HG03280 (cell line): ENCODE results near the gene CLDN5.

Experiments
- ATAC-seq: cut with Tn5 transposase; IDR thresholded peaks from one replicate; pipeline ENCODE4 v1.9.1; 2021; ENCODE audit warnings: mild to moderate bottlenecking, moderate library complexity; ENCODE audit not compliant: unreplicated experiment

CLDN5 gene

DNA sequence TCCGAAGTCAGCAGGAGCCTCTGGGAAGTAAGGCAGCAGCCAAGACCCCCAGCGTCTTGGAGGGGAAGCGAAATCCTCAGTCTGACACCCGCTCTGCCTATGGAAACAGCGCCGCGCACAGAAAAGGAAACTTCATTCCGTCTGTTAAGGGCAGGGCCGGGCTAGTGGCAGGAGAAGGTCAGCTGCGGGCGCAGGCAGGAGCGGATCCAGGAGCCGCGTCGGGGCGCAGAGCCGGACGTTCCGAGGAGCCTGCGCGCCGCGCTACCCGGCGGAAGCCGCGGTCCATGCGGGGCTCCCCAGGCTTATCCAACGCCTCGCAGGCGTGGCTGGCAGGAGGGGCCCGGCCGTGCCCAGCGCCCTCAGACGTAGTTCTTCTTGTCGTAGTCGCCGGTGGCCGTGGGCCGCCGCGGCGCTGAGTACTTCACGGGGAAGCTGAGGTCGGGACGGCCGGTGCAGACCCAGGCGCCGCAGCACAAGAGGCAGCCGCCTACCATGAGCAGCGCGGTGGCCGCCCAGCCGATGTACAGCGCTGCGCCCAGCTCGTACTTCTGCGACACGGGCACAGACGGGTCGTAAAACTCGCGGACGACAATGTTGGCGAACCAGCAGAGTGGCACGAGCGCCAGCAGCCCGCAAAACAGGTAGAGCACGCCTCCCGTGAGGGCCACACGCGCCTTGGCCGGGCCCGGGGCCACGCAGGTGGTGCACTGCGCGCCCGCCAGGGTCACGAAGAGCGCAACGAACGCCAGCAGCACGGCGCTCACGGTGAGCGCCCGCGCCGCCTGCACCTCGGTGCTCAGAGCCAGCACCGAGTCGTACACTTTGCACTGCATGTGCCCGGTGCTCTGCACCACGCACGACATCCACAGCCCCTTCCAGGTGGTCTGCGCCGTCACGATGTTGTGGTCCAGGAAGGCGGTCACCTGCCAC lies 705 bp downstream of the CLDN5 start:
- no peak for ATAC-seq

DNA sequence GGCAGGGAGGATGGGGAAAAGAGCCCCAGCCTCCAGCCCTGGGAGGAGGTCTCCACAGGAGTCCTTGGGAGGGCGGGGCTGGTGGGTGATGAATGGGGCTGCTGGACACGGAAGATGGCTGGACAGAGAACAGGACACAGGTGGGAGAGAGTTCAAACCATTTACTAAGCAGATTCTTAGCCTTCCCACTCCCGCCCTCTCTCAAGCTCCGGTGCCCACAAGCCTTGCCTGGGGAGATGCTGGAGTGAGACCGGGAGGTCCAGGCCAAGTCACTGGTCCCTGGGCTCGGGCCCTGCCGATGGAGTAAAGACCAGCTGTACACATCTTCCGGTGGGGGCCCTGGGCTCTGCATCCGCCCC lies 1.4 kb downstream of the CLDN5 start:
- no peak for ATAC-seq

DNA sequence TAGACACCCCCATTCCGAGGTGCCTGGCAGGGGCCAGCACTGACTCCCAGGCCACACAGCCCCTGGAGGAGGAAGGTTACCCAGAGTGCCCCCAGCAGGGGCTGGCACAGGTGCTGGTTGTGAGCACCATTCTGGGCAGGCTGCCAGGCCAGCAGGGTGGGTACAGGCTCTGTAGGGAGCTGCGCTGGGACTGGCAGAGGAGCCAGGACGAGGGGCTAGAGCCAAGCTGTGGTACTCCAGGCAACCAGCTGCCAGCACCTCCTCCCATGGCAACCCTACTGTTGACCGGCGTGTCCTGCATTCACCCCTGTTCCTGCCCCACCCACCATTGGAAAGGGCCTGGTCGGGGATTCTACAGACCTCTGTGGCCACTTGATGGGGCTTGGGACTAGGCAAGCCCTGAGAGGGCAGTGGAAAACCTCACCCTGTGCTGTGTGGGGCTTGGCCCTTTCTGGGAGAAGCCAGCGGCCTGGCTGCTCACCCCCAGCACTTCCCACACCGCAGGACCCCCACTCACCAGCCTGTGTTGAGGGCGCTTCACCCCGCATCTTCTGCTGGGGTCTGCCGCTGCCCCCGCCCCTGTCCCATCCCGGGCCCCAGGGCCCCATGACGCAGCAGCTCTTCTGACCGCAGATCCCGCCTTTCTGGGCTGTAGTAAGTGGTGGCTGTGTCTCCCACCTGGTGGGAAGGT lies 1.9 kb downstream of the CLDN5 start:
- no peak for ATAC-seq

DNA sequence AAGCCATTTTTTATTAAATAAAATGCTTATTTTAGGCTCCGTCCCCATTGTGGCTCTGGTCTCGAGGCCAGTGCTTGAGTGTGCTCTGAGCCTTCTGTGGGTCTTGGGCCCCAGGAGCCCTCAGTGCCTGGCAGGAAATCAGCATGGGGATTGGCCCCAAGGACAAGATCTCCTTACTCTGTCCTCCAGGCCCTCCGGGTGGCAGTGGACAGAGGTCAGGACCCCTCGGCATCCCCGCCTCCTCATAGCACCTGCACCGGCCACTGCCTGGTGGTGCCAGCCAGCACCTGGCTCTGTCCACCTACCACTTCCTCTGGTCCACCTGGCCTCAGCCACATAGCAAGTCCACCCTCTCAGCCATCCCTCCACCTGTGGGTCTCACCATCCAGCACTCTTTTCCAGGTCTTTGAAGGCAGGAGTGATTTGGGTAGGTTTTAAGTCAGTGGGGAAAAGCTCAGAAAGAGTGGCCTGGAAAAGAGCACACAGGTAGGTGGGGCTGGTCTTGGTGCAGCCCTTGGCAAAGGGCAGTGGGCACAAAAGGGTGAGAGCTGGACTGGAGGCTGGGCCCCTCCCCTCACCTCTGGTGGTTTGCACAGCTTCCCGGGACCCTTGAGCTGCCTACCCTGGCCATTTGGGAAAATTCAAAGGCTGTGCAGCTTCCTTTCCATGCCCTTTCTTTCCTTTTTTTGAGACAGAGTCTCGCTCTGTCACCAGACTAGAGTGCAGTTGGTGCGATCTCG lies 3.5 kb downstream of the CLDN5 start:
- ATAC-seq: no peak

DNA sequence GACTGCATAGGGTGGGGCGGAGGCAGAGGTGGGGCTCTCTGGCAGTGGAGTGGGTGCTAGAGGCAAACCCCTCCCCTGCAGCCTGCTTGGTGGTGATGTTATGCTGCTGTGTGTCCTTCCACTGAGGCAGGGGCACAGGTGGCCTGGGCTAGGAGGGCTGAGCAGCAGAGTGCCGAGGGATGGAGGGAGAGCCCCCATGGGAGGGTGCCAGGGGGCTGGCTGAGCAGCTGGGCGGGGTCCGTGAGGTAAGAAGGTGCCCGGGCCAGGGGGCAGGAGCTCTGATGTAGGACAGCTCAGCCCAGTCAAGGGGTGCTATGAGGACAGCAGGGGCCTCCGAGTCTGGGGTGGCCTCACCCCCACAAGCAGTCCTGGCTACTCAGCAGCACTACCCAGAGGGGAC lies 4.2 kb downstream of the CLDN5 start:
- ATAC-seq: no peak

DNA sequence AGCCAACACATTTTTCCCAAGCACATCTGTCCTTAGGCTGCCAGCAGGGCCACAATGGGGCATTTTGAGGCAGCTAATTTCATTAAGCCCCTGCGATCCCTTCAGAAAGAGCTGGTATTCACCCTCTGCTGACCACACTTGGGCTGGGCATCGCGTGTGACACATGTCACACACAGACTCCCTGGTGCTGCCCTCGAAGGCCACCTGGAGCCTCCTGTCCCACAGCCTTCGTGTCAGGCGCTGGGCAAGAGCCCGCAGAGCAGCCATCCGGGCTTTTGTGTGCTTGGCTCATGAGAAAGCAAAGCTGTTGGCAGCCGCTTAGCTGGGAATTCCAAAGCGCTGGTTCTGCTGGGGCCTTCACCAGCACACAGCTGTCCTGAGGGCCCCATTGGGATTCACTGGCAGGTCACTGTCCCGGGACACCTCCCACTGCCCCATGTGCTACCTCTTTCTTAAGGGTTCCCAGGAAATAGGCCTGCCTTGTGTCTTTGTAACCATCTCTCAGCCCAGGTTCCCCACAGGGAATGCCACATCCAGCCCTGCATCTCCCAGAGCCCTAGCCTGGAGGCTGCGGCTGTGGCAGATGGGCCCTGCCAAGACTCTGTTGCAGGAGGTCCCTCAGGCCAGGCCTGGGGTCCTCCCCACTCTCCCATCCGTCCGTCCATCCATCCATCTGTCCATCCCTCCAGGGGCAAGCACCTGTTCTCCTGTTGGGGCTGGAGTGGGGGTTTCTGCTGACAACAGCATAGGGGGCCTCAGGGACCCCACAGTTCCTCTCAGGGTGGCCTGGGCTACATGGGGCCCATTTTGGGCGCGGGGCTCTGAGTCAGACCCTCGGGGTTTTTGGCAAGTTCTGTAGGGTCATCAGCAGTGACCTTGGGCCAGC lies 4.9 kb downstream of the CLDN5 start:
- no peak for ATAC-seq

DNA sequence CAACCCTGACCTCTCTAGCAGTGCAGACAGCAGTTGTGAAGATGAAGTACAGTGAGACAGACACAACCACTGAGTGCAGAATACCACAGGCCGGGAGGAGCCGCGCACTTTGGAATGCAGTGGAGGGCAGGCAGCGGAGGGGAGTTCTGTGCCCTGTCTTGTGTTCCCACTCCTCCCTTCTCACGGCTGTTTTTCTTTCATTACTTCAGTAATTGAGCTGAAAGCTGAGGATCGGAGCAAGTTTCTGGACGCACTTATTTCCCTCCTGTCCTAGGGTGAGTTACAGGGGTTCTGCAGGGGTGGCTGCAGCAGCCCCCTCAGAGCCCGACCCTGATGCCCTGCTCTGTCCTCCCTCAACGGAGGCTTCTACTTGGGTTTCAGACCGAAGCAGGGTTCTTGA lies 5.6 kb downstream of the CLDN5 start:
- ATAC-seq: no peak

DNA sequence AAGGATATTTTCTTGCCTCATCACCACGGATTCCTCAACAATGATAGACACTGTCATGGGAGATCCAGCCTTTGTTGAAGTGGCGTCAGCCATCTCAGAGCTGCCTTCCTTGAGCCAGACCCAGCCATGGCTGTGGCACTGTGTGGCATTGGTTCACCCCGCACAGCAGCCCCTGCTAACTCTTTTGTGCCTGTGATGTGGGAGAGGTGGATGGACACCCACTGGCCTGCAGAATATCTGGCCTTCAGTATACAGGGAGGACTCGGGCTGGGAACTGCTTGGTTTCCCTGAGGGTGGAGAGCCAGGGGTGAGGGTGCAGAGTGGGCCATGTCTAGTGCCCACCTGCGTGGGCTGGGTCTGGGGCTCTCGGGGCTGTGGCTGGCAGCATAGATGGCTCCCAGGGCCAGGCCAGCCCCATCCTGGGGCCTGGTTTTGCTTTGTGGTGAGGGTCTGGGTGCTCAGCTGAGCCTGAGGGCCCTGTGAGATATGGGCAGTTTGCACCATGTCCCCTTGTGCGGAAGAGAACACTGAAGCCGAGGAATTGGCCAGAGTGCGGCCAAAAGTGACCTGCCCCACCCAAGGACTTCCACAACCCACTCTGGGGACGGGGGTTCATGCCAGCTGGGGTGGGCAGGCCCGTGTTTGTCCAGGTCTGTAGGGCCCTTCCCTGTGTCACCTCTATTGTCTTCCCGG lies 6.1 kb downstream of the CLDN5 start:
- ATAC-seq: no peak

DNA sequence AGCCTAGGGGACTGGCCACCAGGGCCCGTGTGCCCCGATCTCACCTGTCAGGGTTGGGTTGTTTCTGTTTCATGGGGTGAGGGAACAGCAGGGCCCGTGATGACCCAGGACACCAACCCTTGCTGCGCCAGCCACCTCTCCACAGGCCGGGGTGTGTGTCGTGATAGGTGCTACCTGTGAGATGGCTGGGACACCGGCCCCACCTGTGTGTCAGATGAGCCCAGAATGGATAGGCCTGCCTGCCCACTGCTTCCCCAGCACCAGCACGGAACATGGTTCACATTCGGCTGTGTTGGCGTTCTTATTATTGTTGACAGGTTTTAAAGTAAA lies 7.1 kb downstream of the CLDN5 start:
- ATAC-seq: no peak

DNA sequence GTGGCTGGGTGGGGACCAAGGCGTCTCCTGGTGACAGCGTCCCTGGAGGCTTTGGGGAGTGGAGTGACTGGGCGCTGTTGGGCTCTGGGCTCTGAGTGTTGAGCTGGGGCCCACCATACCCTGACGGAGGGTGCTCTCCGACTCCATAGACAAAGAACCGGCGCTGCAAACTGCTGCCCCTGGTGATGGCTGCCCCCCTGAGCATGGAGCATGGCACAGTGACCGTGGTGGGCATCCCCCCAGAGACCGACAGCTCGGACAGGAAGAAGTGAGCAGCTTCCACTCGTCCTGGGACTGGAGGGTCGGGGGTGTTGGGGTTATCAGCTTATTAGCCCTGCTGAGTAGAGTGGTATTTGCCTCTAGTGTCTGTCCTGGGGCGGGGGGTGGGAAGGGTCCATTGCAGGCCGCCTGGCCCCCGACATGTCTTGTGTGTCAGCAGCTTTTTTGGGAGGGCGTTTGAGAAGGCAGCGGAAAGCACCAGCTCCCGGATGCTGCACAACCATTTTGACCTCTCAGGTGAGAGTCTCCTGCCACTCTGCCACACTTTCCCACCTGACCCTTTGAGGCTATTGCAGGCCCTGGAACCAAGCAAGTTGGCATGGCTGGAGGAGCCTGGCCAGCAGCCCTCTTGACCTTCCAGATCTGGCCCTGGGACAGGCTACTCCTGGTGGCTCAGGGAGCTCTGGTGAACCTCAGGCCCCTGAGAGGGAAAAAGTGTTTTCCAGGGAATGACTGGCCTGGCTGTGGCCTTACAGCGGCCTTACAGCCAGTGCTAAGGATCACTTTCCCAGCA lies 7.6 kb downstream of the CLDN5 start:
- no peak for ATAC-seq

DNA sequence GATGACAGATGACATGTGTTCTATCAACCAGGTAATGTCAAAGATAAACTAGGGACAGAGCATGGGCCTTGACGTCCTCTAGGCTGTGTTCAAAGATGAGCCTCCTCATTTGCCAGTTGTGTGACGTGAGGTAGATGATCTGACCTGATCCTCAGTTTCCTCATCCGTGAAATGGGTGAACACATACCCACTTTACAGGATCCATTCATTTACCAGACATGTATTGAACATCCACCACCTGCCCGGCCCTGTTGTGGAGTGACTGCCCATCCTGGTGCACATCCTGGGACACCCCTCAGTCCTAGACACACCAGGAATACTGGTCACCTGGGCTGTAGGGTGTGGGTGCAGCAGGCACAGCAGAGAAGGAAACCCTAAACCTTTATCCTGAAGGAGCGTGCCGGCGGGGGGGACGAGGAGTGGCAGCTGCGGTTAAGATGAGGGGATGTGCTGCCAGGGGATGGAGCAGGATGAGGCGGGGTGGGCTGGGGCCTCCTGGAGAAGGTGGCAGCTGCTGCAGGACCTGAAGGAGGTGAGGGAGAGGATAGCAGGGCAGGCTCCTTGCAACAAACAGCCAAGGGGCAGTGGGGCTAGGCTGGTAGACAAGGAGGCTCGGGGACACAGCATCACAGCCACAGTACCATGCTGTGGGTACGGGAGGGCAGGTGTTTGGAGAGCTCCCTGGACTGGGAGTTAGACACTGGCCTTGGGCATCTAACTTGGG lies 8.4 kb downstream of the CLDN5 start:
- ATAC-seq: no peak

DNA sequence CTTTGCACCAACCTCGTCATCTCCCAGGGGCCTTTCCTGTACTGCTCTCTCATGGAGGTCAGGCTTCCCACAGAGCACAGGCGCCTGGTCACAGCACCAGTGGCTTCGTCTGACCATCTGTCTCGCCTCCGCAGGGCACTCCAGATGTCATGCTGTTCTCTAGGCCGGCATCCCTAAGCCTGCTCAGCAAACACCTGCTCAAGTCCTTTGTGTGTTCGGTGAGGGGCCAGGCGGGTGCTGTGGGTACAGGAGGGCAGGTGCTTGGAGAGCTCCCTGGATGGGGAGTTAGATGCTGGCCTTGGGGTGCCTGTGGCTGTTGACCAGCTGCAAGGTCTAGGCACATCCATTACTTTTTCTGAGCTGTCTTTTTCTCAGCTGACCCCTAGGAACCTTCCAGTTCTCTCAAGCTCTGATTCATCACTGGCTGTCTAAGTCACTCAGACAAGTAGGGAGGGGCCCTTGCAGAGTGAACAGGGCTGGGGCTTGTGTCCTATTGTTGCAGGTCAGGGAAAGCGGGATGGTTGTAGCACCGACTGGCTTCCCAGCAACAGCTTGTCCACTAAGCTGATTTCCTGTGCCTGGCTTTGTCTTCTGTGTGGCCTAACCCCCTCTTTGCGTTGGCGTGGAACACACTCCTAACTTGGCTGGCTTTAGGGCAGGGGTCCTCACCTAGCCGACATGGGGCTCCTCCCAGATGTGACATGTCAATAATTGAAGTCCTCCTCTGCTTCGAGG lies 9.2 kb downstream of the CLDN5 start:
- no peak for ATAC-seq

DNA sequence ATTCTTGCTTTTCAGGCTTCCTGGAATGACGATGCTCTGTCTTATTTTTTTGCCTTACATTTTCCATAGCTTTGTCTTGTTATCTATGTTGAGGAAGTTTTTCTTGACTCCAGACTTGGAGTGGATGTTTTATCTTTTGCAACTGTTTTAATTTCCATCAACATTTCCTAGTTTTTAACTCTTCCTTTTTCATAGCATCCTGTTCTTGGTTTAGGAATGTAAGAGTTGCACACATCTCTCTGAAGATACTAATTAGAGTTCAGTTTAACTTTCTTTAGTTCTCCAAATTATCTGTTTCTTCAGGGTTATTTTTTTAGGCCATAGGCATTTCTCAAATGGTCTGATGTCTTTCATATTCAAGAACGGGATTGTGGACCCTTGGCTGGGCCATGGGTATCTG lies 10.4 kb downstream of the CLDN5 start:
- no peak for ATAC-seq

DNA sequence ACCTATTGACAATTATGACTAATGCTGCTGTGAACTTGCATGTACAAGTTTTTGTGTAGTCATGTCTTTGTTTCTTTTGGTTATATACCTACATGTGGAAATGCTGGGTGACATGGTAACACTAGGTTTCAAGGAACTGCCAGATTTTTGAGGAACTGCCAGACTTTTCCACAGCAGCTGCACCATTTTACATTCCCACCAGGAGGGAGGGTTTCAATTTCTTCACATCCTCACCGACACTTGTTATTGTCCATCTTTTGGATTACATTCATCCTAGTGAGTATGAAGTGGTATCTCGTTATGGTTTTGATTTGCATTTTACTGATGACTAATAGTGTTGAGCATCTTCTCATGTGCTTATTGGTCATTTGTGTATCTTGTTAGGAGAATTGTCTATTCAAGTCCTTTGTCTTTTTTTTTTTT lies 13.3 kb downstream of the CLDN5 start:
- ATAC-seq: no peak

DNA sequence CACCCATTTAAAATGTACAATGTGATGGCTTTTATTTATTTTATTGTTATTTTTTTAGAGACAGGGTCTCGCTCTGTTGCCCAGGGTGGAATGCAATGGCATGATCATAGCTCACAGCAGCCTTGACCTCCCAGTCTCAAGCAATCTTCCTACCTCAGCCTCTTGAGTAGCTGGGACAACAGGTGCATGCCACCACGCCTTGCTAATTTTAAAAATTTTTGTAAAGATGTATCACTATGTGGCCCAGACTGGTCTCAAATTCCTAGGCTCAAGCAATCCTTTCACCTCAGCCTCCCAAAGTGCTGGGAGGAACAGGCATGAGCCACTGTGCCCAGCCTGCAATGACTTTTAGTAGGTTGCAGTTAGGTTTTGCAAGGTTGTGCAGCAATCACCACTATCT lies 14.3 kb downstream of the CLDN5 start:
- no peak for ATAC-seq

DNA sequence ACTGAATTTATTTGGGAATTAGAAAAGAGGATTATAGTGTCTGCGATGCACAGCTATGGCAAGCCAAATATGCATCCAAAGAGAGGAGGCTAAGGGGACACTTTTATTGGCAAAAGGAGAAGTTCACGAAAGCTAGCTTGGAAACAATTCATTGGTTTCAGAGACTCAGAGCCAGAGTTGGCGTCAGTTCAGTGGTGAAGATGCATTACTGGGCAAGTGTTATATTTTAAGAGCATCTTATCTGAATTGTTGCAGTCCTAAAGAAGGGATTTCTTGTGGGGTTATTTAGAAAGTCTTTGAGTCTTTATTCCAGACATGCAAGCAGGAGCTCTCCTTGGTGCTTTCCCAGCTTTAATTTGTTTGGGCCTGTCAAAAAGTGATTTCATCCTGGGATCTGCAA lies 15.0 kb downstream of the CLDN5 start:
- ATAC-seq: no peak

DNA sequence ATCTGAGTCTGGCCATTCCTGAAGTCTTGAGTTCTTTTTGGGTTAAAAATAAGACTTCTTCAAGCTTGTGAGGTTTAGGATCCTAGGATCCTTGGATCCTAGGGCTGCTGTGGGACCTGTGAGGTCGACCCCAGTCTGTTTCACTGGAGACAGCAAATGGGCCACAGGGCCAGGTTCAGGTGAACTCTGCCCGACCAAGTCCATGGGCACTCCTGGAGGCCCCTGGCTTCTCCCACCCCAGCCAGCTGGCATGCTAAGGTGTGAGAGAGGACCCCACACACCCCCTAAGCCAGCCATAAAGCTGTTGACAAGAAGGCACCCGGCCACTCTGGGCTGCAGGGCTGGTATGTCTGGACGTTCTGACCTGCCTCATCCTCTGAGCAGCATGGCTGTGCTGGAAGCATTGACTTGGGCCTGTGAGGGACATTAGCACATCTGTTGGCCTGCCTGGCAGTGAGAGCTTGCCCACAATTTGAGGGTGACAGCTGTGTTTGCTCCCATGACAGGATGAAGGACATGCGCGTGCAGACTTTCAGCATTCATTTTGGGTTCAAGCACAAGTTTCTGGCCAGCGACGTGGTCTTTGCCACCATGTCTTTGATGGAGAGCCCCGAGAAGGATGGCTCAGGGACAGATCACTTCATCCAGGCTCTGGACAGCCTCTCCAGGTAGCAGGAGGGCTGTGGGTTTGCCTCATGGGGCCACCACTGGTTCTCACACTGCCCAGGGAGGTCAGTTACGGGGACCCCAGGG lies 16.0 kb downstream of the CLDN5 start:
- ATAC-seq: no peak

DNA sequence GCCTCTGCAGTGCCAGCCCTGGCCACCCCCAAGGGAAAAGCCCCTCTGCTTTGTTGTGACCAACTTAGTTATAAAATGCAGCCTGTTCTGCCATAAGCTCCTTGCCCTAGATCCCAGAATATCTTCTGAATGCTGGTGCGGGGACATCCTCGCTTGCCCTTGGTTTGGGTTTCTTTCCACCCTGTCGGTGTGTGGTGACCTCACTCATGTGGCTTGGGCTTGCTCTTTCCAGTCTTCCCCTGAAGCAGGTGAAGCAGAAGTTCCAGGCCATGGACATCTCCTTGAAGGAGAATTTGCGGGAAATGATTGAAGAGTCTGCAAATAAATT lies 16.7 kb downstream of the CLDN5 start:
- ATAC-seq: no peak
